ENCODE measurements around the gene ETV3.

The ETV3 gene

GRCh38 chr1:157137408-157138219 is 581 bp downstream of the ETV3 start:
- Mint-ChIP-seq H3K9me3 (no peaks in the 10 kb centered on the region), H3K4me3 (peak overlapping the region; percentile 97), H3K27ac (peak overlapping the region; percentile 59), H3K27me3 (no peaks in the 10 kb centered on the region), H3K36me3 (ENCODE audit: low read depth) (peaks cover 51% of the 10 kb centered on the region), H3K4me1 (peaks cover 88% of the 10 kb centered on the region)
- ATAC-seq, result no peak
- no peak for DNase-seq

DNA sequence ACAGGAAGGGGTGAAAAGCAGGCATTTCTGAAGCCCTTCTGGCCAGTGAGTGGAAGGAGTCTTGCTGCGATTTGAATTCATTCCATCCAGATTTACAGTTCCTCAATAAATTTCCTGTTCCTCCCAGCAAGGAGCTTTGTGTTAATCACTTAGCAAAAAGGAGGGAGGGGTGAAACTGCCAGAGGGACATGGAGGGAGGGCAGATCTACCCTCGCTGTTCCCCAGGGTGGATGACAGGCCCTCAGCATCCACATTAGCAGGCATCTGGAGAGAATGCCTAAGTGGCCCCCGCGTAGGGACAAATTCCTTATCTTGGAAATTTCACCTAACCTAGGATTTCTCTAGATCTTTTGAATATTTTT is 1.2 kb downstream of the ETV3 start:
- ATAC-seq (no peak), DNase-seq (no peak)
- Mint-ChIP-seq H3K4me1 (peaks cover 89% of the 10 kb centered on the region), H3K27me3 (no peaks in the 10 kb centered on the region), H3K9me3 (no peaks in the 10 kb centered on the region), H3K27ac (peak overlapping the region; percentile 59), H3K4me3 (peak overlapping the region; percentile 97), H3K36me3 (ENCODE audit: low read depth) (peaks cover 57% of the 10 kb centered on the region)

- Mint-ChIP-seq H3K27ac (peak overlapping the region; percentile 59), H3K36me3 (ENCODE audit: low read depth) (peaks cover 66% of the 10 kb centered on the region), H3K4me3 (peak overlapping the region; percentile 97), H3K4me1 (peaks cover 88% of the 10 kb centered on the region), H3K27me3 (no peaks in the 10 kb centered on the region), H3K9me3 (no peaks in the 10 kb centered on the region)
- no peak for DNase-seq
- no peak for ATAC-seq
Measured at GRCh38 chr1:157136133-157136532, 2.1 kb downstream of the ETV3 start.

- Mint-ChIP-seq H3K36me3 (ENCODE audit: low read depth) (peaks cover 68% of the 10 kb centered on the region), H3K4me3 (peak overlapping the region; percentile 97), H3K27me3 (no peaks in the 10 kb centered on the region), H3K9me3 (no peaks in the 10 kb centered on the region), H3K27ac (peak overlapping the region; percentile 59), H3K4me1 (peaks cover 84% of the 10 kb centered on the region)
- ATAC-seq, result no peak
- no peak for DNase-seq
Measured at GRCh38 chr1:157135646-157136045, 2.5 kb downstream of the ETV3 start.

DNA sequence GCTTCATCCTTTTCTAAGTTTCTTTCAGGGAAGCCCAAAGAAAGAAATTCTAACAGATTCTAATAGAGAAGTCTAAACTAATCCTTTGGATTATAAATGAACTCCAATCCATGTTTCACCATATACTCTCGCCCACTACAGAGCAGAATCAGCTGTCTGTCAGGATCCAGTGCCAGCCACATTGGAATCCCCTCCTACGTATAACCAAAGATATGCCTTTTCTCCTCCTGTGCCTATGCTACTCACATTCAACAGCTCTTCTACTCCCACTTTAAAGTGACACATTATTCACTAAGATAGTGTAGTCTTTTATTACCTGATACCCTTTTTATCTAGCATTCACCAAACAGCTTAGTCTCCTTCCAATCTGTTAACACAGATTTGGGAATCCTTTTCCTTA is 3.1 kb downstream of the ETV3 start:
- no peak for DNase-seq
- ATAC-seq, result no peak
- H3K27me3 Mint-ChIP-seq, result no peaks in the 10 kb centered on the region
- H3K4me3 Mint-ChIP-seq, result peak overlapping the region; percentile 97
- peaks cover 78% of the 10 kb centered on the region for H3K4me1 Mint-ChIP-seq
- H3K36me3 Mint-ChIP-seq (ENCODE audit: low read depth), result peaks cover 73% of the 10 kb centered on the region
- H3K9me3 Mint-ChIP-seq, result no peaks in the 10 kb centered on the region
- peak overlapping the region; percentile 59 for H3K27ac Mint-ChIP-seq

- Mint-ChIP-seq H3K27me3 (no peaks in the 10 kb centered on the region), H3K9me3 (no peaks in the 10 kb centered on the region), H3K4me1 (peaks cover 71% of the 10 kb centered on the region), H3K4me3 (peak overlapping the region; percentile 97), H3K36me3 (ENCODE audit: low read depth) (peaks cover 76% of the 10 kb centered on the region), H3K27ac (peak overlapping the region; percentile 61)
- no peak for ATAC-seq
- DNase-seq, result no peak
Measured at GRCh38 chr1:157134442-157134841, 3.8 kb downstream of the ETV3 start.

DNA sequence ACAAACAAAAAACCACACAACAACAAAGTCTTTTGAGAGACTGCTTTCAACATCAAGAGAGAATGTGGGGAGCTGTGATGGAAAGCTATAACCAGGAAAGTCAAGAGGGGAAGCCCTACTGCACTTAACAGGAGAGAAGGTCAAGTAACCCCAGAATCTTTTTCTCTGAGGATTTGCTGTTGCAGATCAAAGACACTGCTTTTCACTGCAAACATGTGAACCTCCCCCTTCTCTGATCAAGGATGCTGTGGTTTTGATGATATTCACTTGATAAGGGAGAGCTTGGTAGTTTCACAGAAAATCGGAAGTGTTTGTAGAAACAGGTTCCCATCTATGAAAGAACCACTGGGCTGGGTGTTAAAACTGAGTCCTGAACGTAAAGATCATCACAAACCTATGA is 4.8 kb downstream of the ETV3 start:
- peak overlapping the region; percentile 97 for H3K4me3 Mint-ChIP-seq
- peak; percentile 67 for ATAC-seq

DNA sequence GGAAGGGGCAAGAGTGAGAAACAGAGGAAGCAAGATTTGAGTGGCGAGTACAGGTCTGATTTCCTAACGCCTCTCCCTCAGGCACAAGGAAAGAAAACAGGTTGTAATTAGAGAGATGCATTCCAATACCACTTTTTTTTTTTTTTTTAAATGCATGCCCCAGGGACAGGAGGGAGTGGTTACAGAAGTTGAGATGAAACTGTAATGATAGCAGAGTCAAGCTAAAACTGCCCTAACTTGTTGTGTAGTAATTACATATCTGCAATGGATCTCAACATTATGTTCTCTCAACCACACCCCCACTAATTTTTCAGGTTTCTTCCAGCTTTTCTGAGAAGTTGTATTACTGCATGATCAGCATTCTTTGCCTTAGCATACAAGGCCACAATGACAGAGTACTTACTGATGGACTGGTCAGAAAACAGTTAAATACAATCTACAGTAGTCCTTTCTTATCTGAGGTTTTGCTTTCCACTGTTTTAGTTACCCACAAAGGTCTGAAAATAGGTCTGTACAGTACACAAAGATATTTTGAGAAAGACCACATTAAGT is 5.5 kb downstream of the ETV3 start:
- Mint-ChIP-seq H3K4me3 (no peak overlapping the region), H3K36me3 (ENCODE audit: low read depth) (peaks cover 87% of the 10 kb centered on the region), H3K9me3 (no peaks in the 10 kb centered on the region), H3K27ac (no peak overlapping the region), H3K4me1 (peaks cover 64% of the 10 kb centered on the region), H3K27me3 (no peaks in the 10 kb centered on the region)
- DNase-seq, result no peak
- no peak for ATAC-seq

More for the DNA sequence above, 4.8 kb downstream of the ETV3 start:
- H3K9me3 Mint-ChIP-seq, result no peaks in the 10 kb centered on the region
- no peak for DNase-seq
- peaks cover 81% of the 10 kb centered on the region for H3K36me3 Mint-ChIP-seq (ENCODE audit: low read depth)
- no peaks in the 10 kb centered on the region for H3K27me3 Mint-ChIP-seq
- peaks cover 64% of the 10 kb centered on the region for H3K4me1 Mint-ChIP-seq
- H3K27ac Mint-ChIP-seq, result peak overlapping the region; percentile 61

DNA sequence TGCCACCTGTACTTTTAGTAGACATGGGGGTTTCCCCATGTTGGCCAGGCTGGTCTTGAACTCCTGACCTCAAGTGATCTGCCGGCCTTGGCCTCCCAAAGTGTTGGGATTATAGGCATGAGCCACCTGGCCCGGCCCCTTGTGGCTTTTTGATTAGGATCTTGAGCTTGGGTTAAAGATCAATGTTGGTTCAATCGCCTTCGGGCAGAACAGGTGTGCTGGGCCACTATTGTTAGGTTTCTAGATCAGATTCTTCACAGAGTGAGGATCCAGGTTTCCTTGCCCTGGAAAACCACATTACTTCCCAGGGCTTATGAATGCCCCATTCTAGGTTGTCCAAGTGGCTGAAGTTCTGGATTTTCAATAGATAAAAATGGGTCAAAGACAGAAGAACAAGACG is 6.1 kb downstream of the ETV3 start:
- no peak overlapping the region for H3K4me3 Mint-ChIP-seq

DNA sequence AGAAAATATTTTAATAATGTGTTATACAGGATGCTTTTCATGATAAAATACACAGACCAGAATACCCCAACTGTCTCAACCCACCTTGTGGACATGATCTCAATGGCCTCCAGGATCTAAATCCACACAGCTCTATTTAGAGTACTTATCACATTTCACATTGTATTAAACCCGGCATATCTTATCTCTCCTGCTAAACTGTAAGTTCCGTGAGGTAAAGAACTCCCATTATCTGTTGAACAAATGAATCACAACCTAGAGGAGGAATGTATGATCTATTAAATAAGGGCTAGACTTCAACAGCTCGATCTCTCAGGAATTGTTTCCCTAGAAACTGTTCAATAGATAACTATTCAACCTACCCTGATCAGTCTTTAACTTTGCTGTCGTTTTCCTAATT is 6.9 kb downstream of the ETV3 start:
- no peaks in the 10 kb centered on the region for H3K27me3 Mint-ChIP-seq
- DNase-seq (no peak), ATAC-seq (no peak)
- no peaks in the 10 kb centered on the region for H3K9me3 Mint-ChIP-seq
- H3K36me3 Mint-ChIP-seq (ENCODE audit: low read depth), result peaks cover 81% of the 10 kb centered on the region
- H3K27ac Mint-ChIP-seq, result no peak overlapping the region
- H3K4me1 Mint-ChIP-seq, result peaks cover 52% of the 10 kb centered on the region
- H3K4me3 Mint-ChIP-seq, result no peak overlapping the region

More for the DNA sequence above, 6.1 kb downstream of the ETV3 start:
- H3K27ac Mint-ChIP-seq, result no peak overlapping the region
- ATAC-seq, result no peak
- H3K4me1 Mint-ChIP-seq, result peaks cover 59% of the 10 kb centered on the region
- H3K36me3 Mint-ChIP-seq (ENCODE audit: low read depth), result peaks cover 84% of the 10 kb centered on the region
- H3K27me3 Mint-ChIP-seq, result no peaks in the 10 kb centered on the region
- H3K9me3 Mint-ChIP-seq, result no peaks in the 10 kb centered on the region
- no peak for DNase-seq

- Mint-ChIP-seq H3K4me1 (peaks cover 17% of the 10 kb centered on the region), H3K36me3 (ENCODE audit: low read depth) (peaks cover 61% of the 10 kb centered on the region), H3K27me3 (no peaks in the 10 kb centered on the region), H3K27ac (no peak overlapping the region), H3K4me3 (no peak overlapping the region), H3K9me3 (no peaks in the 10 kb centered on the region)
- ATAC-seq, result no peak
- no peak for DNase-seq
Measured at GRCh38 chr1:157124855-157125254, 13.3 kb downstream of the ETV3 start.

- peaks cover 23% of the 10 kb centered on the region for H3K36me3 Mint-ChIP-seq (ENCODE audit: low read depth)
- no peak overlapping the region for H3K4me3 Mint-ChIP-seq
- no peak for ATAC-seq
- H3K27me3 Mint-ChIP-seq, result no peaks in the 10 kb centered on the region
- no peak for DNase-seq
- H3K4me1 Mint-ChIP-seq, result peaks cover 11% of the 10 kb centered on the region
- peak overlapping the region; percentile 16 for H3K27ac Mint-ChIP-seq
- H3K9me3 Mint-ChIP-seq, result no peaks in the 10 kb centered on the region
Measured at GRCh38 chr1:157119448-157119847, 18.7 kb downstream of the ETV3 start.

- Mint-ChIP-seq H3K36me3 (ENCODE audit: low read depth) (peaks cover 18% of the 10 kb centered on the region), H3K4me3 (no peak overlapping the region), H3K27ac (peak overlapping the region; percentile 16), H3K4me1 (peaks cover 9% of the 10 kb centered on the region), H3K9me3 (no peaks in the 10 kb centered on the region), H3K27me3 (no peaks in the 10 kb centered on the region)
- ATAC-seq, result no peak
- no peak for DNase-seq
Measured at GRCh38 chr1:157119008-157119407, 19.2 kb downstream of the ETV3 start.

- H3K27ac Mint-ChIP-seq, result no peak overlapping the region
- no peak for DNase-seq
Measured at GRCh38 chr1:157117527-157118057, 20.6 kb downstream of the ETV3 start.

DNA sequence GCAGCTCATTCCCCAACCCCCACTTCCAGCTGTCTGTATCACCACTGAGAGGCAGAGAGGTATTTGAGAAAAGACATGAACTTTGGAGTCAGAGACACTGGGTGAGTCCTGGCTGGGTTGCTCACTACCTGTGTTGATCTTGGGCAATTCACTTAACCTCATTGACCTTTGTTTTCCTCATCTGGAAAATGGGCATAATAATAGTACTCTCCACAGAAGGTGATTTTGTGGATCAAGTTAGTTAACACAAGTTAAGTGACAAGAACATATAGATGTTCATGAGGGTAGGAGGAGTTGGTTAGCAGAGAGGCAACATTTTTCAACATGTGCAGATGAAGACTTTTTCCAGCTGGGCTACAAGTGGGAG is 21.5 kb downstream of the ETV3 start:
- Mint-ChIP-seq H3K36me3 (ENCODE audit: low read depth) (peaks cover 2% of the 10 kb centered on the region), H3K4me1 (peaks cover 3% of the 10 kb centered on the region), H3K27me3 (peaks cover 4% of the 10 kb centered on the region), H3K9me3 (no peaks in the 10 kb centered on the region), H3K4me3 (no peak overlapping the region), H3K27ac (no peak overlapping the region)
- ATAC-seq (no peak), DNase-seq (no peak)

More at GRCh38 chr1:157117527-157118057, 20.6 kb downstream of the ETV3 start:
- Mint-ChIP-seq H3K27me3 (peaks cover 3% of the 10 kb centered on the region), H3K4me3 (no peak overlapping the region), H3K36me3 (ENCODE audit: low read depth) (peaks cover 6% of the 10 kb centered on the region), H3K9me3 (no peaks in the 10 kb centered on the region), H3K4me1 (peaks cover 3% of the 10 kb centered on the region)
- ATAC-seq, result no peak
